GM18520 (cell line): ENCODE measurements around the gene PPP1R12A.
"Not testable (repeated sequence)": the region's sequence is repeated elsewhere in the genome, so short reads cannot be mapped to it uniquely, and the experiment has no call there.

ENCODE experiments used
- ATAC-seq: cut with Tn5 transposase; IDR thresholded peaks from one replicate; pipeline ENCODE4 v1.9.1; 2021; ENCODE audit not compliant: unreplicated experiment

Gene PPP1R12A

GRCh38 chr12:79844693-79845092 lies 90.2 kb downstream of the PPP1R12A start:
- ATAC-seq, result no peak

GRCh38 chr12:79843978-79844377 lies 90.9 kb downstream of the PPP1R12A start:
- ATAC-seq, result no peak

- no peak for ATAC-seq
Observed at GRCh38 chr12:79842630-79843029, 92.3 kb downstream of the PPP1R12A start.

GRCh38 chr12:79841878-79842265 lies 93.0 kb downstream of the PPP1R12A start:
- ATAC-seq, result no peak

- no peak for ATAC-seq
Observed at GRCh38 chr12:79841248-79841877, 93.5 kb downstream of the PPP1R12A start.

- no peak for ATAC-seq
Observed at GRCh38 chr12:79838359-79838758, 96.5 kb downstream of the PPP1R12A start.

GRCh38 chr12:79837575-79837974 lies 97.3 kb downstream of the PPP1R12A start:
- ATAC-seq, result no peak

- ATAC-seq, result no peak
Observed at GRCh38 chr12:79835377-79835843, 99.5 kb downstream of the PPP1R12A start.

- no peak for ATAC-seq
Observed at GRCh38 chr12:79834712-79835376, 100.1 kb downstream of the PPP1R12A start.

- ATAC-seq, result no peak
Observed at GRCh38 chr12:79830440-79830839, 104.5 kb downstream of the PPP1R12A start.

- no peak for ATAC-seq
Observed at GRCh38 chr12:79828924-79829323, 106.0 kb downstream of the PPP1R12A start.

GRCh38 chr12:79827484-79827883 lies 107.4 kb downstream of the PPP1R12A start:
- ATAC-seq, result no peak

GRCh38 chr12:79826267-79827128 lies 108.4 kb downstream of the PPP1R12A start:
- no peak for ATAC-seq

GRCh38 chr12:79822475-79822874 lies 112.4 kb downstream of the PPP1R12A start:
- no peak for ATAC-seq

- no peak for ATAC-seq
Observed at GRCh38 chr12:79818856-79819255, 116.0 kb downstream of the PPP1R12A start.

GRCh38 chr12:79784366-79785065 lies 150.4 kb downstream of the PPP1R12A start:
- not testable (repeated sequence) for ATAC-seq

GRCh38 chr12:79782172-79782900 lies 152.6 kb downstream of the PPP1R12A start:
- no peak for ATAC-seq

GRCh38 chr12:79778802-79779448 lies 156.0 kb downstream of the PPP1R12A start:
- no peak for ATAC-seq

GRCh38 chr12:79776111-79776510 lies 158.8 kb downstream of the PPP1R12A start:
- ATAC-seq, result no peak
